Measurements from ENCODE around the gene CABYR.

The CABYR gene

DNA sequence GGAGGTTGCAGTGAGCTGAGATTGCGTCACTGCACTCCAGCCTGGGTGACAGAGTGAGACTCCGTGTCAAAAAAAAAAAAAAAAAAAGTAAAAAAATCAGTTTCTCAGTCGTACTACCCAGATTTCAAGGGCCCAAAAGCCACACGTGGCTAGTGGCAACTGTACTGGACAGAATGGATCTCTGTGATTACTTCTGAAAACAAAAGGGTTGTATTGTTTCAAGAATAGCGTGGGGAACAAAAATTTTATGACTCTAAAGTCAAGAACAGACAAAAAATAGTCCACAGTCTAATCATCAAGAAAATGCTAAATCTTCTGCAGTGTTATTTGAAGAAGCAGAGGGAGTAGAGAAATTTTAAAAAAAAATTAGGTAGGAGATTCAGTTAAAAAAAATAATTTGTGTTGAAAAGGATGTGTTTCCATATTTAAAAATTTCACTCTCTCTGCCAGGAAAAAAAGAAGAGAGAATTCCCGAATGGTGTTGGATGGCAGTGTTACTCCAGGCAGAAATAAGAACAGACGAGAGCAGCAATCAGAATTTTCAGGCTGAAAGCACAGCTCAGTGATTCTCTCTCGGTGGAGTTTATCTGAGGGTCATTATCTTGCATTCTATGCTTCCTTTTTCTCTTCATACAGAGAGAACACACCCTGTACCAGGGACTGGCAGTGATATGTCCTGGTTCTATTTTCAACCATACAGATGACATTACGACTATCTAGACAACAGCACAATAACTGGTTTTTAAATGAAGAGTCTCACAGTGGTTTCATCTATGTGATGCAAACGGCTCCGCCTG lies 61.8 kb downstream of the CABYR start:
- DNase-seq, result no peak
- no peak overlapping the region for H3K4me3 ChIP-seq (ENCODE audit: insufficient read depth, low read depth, low read length, poor library complexity, severe bottlenecking)
- no peaks in the 10 kb centered on the region for H3K27me3 ChIP-seq (replicated peaks; ENCODE audit: control insufficient read depth, insufficient read depth, low read length, poor library complexity, severe bottlenecking)
- H3K9me3 ChIP-seq (ENCODE audit: control insufficient read depth, low read length), result no peaks in the 10 kb centered on the region
- no peaks in the 10 kb centered on the region for H3K36me3 ChIP-seq (ENCODE audit: control insufficient read depth, insufficient read depth, low read length)
- no peaks in the 10 kb centered on the region for H3K4me1 ChIP-seq (ENCODE audit: control insufficient read depth, insufficient read depth, low read length, poor library complexity, severe bottlenecking)
- H3K27ac ChIP-seq (ENCODE audit: insufficient read depth, low read length, poor library complexity, severe bottlenecking), result no peak overlapping the region

DNA sequence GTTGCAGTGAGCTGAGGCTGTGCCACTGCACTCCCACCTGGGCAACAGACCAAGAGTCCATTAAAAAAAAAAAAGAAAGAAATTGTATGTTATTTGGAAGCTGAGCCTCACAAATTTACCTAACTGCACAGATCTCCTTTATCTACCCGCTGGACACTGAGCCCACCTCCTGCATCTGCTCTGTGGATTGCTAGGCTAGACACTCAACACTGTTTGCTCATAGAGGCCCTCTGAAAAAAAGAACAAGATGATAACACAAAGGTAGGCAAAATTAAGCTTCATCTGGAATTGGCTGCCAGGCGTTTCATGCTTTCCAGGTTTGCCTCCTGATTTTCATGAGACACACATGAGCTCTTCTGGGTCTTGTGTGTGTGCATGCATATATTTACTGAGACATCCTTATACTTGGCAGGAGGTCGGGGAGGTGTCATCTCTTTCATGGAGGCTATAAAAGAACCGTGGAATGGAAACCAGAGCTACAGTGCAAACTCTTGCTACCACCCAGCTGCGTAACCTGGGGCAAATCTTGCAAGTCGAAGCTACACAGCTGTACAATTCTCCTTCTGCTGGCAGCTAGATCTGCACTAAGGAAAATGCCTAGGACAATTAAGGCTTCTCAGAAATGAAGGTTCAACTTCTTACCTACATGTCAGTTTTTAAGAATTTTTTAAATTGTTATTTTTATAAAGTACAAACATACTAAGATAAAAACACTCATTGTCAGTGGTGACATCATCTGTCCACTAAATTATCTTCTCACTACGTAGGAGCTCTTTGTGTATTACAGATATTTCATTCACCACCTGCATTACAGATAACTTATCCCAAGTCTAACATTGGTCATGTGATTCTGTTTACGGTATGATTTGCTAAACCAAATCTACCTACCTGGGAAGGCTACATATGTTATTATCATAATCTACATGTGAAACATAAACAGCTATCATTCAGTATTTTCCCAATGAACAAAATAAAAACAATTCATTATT lies 63.1 kb downstream of the CABYR start:
- Histone ChIP-seq H3K4me3 (ENCODE audit: insufficient read depth, low read depth, low read length, poor library complexity, severe bottlenecking) (no peak overlapping the region), H3K36me3 (ENCODE audit: control insufficient read depth, insufficient read depth, low read length) (no peaks in the 10 kb centered on the region), H3K27ac (ENCODE audit: insufficient read depth, low read length, poor library complexity, severe bottlenecking) (no peak overlapping the region), H3K4me1 (ENCODE audit: control insufficient read depth, insufficient read depth, low read length, poor library complexity, severe bottlenecking) (no peaks in the 10 kb centered on the region), H3K27me3 (replicated peaks; ENCODE audit: control insufficient read depth, insufficient read depth, low read length, poor library complexity, severe bottlenecking) (no peaks in the 10 kb centered on the region), H3K9me3 (ENCODE audit: control insufficient read depth, low read length) (no peaks in the 10 kb centered on the region)
- DNase-seq, result no peak

DNA sequence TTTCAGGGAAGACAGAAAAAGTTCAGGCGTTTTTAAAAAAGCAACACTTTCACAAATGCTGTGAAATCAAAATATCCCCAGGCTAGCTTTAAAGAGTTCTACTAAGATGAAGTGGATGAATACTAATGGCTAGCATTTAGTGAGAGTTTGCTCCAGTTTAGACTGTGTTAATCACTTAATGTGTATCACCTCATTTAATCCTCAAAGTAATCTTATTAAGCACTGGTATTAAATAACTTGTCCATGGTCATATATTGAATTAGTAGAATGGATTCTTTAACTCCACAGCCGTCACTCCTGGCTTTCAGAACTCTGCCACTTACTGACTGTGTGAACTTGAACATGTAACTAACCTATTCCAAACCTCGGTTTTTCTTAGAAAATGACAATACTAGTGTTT lies 66.0 kb downstream of the CABYR start:
- Histone ChIP-seq H3K27me3 (replicated peaks; ENCODE audit: control insufficient read depth, insufficient read depth, low read length, poor library complexity, severe bottlenecking) (no peaks in the 10 kb centered on the region), H3K9me3 (ENCODE audit: control insufficient read depth, low read length) (no peaks in the 10 kb centered on the region), H3K4me1 (ENCODE audit: control insufficient read depth, insufficient read depth, low read length, poor library complexity, severe bottlenecking) (no peaks in the 10 kb centered on the region), H3K4me3 (ENCODE audit: insufficient read depth, low read depth, low read length, poor library complexity, severe bottlenecking) (no peak overlapping the region), H3K36me3 (ENCODE audit: control insufficient read depth, insufficient read depth, low read length) (no peaks in the 10 kb centered on the region), H3K27ac (ENCODE audit: insufficient read depth, low read length, poor library complexity, severe bottlenecking) (no peak overlapping the region)
- DNase-seq, result no peak

- Histone ChIP-seq H3K27me3 (replicated peaks; ENCODE audit: control insufficient read depth, insufficient read depth, low read length, poor library complexity, severe bottlenecking) (no peaks in the 10 kb centered on the region), H3K4me3 (ENCODE audit: insufficient read depth, low read depth, low read length, poor library complexity, severe bottlenecking) (no peak overlapping the region), H3K27ac (ENCODE audit: insufficient read depth, low read length, poor library complexity, severe bottlenecking) (no peak overlapping the region), H3K9me3 (ENCODE audit: control insufficient read depth, low read length) (no peaks in the 10 kb centered on the region), H3K4me1 (ENCODE audit: control insufficient read depth, insufficient read depth, low read length, poor library complexity, severe bottlenecking) (no peaks in the 10 kb centered on the region), H3K36me3 (ENCODE audit: control insufficient read depth, insufficient read depth, low read length) (no peaks in the 10 kb centered on the region)
- DNase-seq, result no peak
Observed at GRCh38 chr18:24208270-24209035, 69.6 kb downstream of the CABYR start.

DNA sequence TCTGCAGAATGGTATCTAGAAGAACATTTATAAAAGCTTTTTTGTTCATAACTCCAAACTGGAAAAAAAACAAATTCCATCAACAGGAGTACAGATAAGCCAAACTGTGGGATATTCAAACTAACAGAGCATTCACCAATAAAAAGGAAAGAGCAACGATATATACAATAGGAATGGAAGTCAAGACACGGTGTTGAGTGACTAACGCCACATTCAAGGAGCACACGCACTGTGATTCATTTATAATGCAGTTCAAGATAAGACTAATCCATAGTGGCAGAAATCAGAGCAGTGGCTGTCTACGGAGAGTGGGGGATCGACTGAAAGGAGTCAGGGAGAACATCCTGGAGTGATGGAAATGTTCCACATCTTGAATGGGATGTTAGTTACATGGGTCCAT lies 70.7 kb downstream of the CABYR start:
- Histone ChIP-seq H3K36me3 (ENCODE audit: control insufficient read depth, insufficient read depth, low read length) (no peaks in the 10 kb centered on the region), H3K4me3 (ENCODE audit: insufficient read depth, low read depth, low read length, poor library complexity, severe bottlenecking) (no peak overlapping the region), H3K4me1 (ENCODE audit: control insufficient read depth, insufficient read depth, low read length, poor library complexity, severe bottlenecking) (no peaks in the 10 kb centered on the region), H3K27ac (ENCODE audit: insufficient read depth, low read length, poor library complexity, severe bottlenecking) (no peak overlapping the region), H3K27me3 (replicated peaks; ENCODE audit: control insufficient read depth, insufficient read depth, low read length, poor library complexity, severe bottlenecking) (no peaks in the 10 kb centered on the region), H3K9me3 (ENCODE audit: control insufficient read depth, low read length) (no peaks in the 10 kb centered on the region)
- no peak for DNase-seq
